Measurements from ENCODE around the gene SRR.

DNA sequence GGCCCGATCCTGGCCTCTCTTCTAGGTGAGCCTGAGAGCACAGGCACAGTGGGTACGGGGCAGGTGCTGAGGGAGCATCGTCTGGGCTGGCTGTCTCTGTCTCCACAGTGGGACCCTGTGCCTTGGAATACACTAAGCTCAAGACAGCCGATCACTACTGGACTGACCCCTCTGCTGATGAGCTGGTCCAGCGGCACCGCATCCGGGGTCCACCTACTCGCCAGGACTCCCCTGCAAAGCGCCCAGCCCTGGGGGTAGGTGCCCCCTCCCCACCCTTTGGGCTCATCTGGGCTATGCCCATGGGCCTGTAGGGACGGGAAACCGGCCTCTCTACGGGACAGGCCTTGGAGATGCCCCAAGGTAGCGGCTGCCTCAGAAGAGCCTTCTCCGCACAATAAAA lies 59.1 kb downstream of the SRR start:
- TF ChIP-seq YY1 (IDR thresholded peaks at IDR 0.05) (no peak), TAF1 (conservative IDR thresholded peaks at IDR 0.05) (no peak), GABPA (IDR thresholded peaks at IDR 0.05 in 1 of 2, conservative IDR thresholded peaks at IDR 0.05 in 1 of 2) (no peak), FOXA1 (IDR thresholded peaks at IDR 0.05) (no peak), RAD21 (IDR thresholded peaks at IDR 0.05) (no peak)
- TF ChIP-seq, protein P1, sequence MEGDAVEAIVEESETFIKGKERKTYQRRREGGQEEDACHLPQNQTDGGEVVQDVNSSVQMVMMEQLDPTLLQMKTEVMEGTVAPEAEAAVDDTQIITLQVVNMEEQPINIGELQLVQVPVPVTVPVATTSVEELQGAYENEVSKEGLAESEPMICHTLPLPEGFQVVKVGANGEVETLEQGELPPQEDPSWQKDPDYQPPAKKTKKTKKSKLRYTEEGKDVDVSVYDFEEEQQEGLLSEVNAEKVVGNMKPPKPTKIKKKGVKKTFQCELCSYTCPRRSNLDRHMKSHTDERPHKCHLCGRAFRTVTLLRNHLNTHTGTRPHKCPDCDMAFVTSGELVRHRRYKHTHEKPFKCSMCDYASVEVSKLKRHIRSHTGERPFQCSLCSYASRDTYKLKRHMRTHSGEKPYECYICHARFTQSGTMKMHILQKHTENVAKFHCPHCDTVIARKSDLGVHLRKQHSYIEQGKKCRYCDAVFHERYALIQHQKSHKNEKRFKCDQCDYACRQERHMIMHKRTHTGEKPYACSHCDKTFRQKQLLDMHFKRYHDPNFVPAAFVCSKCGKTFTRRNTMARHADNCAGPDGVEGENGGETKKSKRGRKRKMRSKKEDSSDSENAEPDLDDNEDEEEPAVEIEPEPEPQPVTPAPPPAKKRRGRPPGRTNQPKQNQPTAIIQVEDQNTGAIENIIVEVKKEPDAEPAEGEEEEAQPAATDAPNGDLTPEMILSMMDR (IDR thresholded peaks at IDR 0.05; ENCODE audit: low read depth, low read length, missing input control) = no peak
- TF ChIP-seq, protein P2, sequence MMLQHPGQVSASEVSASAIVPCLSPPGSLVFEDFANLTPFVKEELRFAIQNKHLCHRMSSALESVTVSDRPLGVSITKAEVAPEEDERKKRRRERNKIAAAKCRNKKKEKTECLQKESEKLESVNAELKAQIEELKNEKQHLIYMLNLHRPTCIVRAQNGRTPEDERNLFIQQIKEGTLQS (IDR thresholded peaks at IDR 0.05) = no peak
- TF ChIP-seq, protein P3, sequence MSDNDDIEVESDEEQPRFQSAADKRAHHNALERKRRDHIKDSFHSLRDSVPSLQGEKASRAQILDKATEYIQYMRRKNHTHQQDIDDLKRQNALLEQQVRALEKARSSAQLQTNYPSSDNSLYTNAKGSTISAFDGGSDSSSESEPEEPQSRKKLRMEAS (IDR thresholded peaks at IDR 0.05) = no peak
- TF ChIP-seq, protein P4, sequence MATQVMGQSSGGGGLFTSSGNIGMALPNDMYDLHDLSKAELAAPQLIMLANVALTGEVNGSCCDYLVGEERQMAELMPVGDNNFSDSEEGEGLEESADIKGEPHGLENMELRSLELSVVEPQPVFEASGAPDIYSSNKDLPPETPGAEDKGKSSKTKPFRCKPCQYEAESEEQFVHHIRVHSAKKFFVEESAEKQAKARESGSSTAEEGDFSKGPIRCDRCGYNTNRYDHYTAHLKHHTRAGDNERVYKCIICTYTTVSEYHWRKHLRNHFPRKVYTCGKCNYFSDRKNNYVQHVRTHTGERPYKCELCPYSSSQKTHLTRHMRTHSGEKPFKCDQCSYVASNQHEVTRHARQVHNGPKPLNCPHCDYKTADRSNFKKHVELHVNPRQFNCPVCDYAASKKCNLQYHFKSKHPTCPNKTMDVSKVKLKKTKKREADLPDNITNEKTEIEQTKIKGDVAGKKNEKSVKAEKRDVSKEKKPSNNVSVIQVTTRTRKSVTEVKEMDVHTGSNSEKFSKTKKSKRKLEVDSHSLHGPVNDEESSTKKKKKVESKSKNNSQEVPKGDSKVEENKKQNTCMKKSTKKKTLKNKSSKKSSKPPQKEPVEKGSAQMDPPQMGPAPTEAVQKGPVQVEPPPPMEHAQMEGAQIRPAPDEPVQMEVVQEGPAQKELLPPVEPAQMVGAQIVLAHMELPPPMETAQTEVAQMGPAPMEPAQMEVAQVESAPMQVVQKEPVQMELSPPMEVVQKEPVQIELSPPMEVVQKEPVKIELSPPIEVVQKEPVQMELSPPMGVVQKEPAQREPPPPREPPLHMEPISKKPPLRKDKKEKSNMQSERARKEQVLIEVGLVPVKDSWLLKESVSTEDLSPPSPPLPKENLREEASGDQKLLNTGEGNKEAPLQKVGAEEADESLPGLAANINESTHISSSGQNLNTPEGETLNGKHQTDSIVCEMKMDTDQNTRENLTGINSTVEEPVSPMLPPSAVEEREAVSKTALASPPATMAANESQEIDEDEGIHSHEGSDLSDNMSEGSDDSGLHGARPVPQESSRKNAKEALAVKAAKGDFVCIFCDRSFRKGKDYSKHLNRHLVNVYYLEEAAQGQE (IDR thresholded peaks at IDR 0.05) = no peak
